Measurements from ENCODE around the gene OR52L1. TPM values are rescaled to one million over a fixed set of nuclear protein-coding genes. Genes with fewer than 3 reads are reported as not detected.

Gene OR52L1
- total RNA-seq, 1 experiment from 2014 or later = not detected

GRCh38 chr11:6025056-6025455 lies 38.3 kb upstream of the OR52L1 start:
- intact Hi-C loops (cut with micrococcal nuclease; ENCODE audit: unreplicated experiment) = no loop called here
- ChIA-PET CTCF (no interaction called here), POLR2A (ENCODE audit: low non-redundant PET) (interaction anchor here (0.6 kb wide), 1 partner anchor 621 kb away, joined by 13 read pairs; no protein-coding TSS in a partner anchor)
- no peak overlapping the region for H3K4me3 ChIP-seq (ENCODE audit: low read depth, low read length, poor library complexity, severe bottlenecking)
- DNase-seq (ENCODE audit: low spot score) = no peak
- no TSS peak for BruUV-seq (replicated peaks)
- H3K4me1 ChIP-seq (ENCODE audit: insufficient read depth, low read length, poor library complexity, severe bottlenecking) = no peaks in the 10 kb centered on the region
- no peak overlapping the region for H3K27ac ChIP-seq (ENCODE audit: low read depth, low read length, poor library complexity, severe bottlenecking)
- no peaks in the 10 kb centered on the region for H3K27me3 ChIP-seq (replicated peaks; ENCODE audit: insufficient read depth, low read depth, low read length, poor library complexity)
- H3K36me3 ChIP-seq (ENCODE audit: insufficient read depth, low read length, poor library complexity, severe bottlenecking) = no peaks in the 10 kb centered on the region
- no peaks in the 10 kb centered on the region for H3K9me3 ChIP-seq (ENCODE audit: low read depth, low read length, poor library complexity, severe bottlenecking)
- no peak for TF ChIP-seq CTCF (conservative IDR thresholded peaks at IDR 0.05; ENCODE audit: low read depth, low read length)
- no peak for TF ChIP-seq EZH2 (IDR thresholded peaks at IDR 0.05; ENCODE audit: borderline replicate concordance, low read depth, low read length, poor library complexity, severe bottlenecking)

GRCh38 chr11:6022956-6023355 lies 36.2 kb upstream of the OR52L1 start:
- no TSS peak for BruUV-seq (replicated peaks)
- H3K4me1 ChIP-seq (ENCODE audit: insufficient read depth, low read length, poor library complexity, severe bottlenecking) = no peaks in the 10 kb centered on the region
- no peaks in the 10 kb centered on the region for H3K36me3 ChIP-seq (ENCODE audit: insufficient read depth, low read length, poor library complexity, severe bottlenecking)
- H3K4me3 ChIP-seq (ENCODE audit: low read depth, low read length, poor library complexity, severe bottlenecking) = no peak overlapping the region
- ChIA-PET CTCF (interaction anchor here (1.4 kb wide), 1 partner anchor 340 kb away, joined by 11 read pairs; no protein-coding TSS in a partner anchor), POLR2A (ENCODE audit: low non-redundant PET) (no interaction called here)
- H3K27ac ChIP-seq (ENCODE audit: low read depth, low read length, poor library complexity, severe bottlenecking) = no peak overlapping the region
- peaks cover 5% of the 10 kb centered on the region for H3K27me3 ChIP-seq (replicated peaks; ENCODE audit: insufficient read depth, low read depth, low read length, poor library complexity)
- TF ChIP-seq CTCF (conservative IDR thresholded peaks at IDR 0.05; ENCODE audit: low read depth, low read length) (peak; percentile 58), EZH2 (IDR thresholded peaks at IDR 0.05; ENCODE audit: borderline replicate concordance, low read depth, low read length, poor library complexity, severe bottlenecking) (no peak)
- intact Hi-C loops (cut with micrococcal nuclease; ENCODE audit: unreplicated experiment) = loop anchor here (2.0 kb wide), 1 partner anchor 340 kb away; no protein-coding TSS in a partner anchor
- DNase-seq (ENCODE audit: low spot score) = peak; percentile 40
- H3K9me3 ChIP-seq (ENCODE audit: low read depth, low read length, poor library complexity, severe bottlenecking) = no peaks in the 10 kb centered on the region

GRCh38 chr11:6013042-6013441 lies 26.3 kb upstream of the OR52L1 start:
- Histone ChIP-seq H3K36me3 (ENCODE audit: insufficient read depth, low read length, poor library complexity, severe bottlenecking) (no peaks in the 10 kb centered on the region), H3K4me3 (ENCODE audit: low read depth, low read length, poor library complexity, severe bottlenecking) (no peak overlapping the region), H3K4me1 (ENCODE audit: insufficient read depth, low read length, poor library complexity, severe bottlenecking) (no peaks in the 10 kb centered on the region), H3K9me3 (ENCODE audit: low read depth, low read length, poor library complexity, severe bottlenecking) (no peaks in the 10 kb centered on the region), H3K27ac (ENCODE audit: low read depth, low read length, poor library complexity, severe bottlenecking) (no peak overlapping the region), H3K27me3 (replicated peaks; ENCODE audit: insufficient read depth, low read depth, low read length, poor library complexity) (peaks cover 12% of the 10 kb centered on the region)
- ChIA-PET CTCF (no interaction called here), POLR2A (ENCODE audit: low non-redundant PET) (no interaction called here)
- intact Hi-C loops (cut with micrococcal nuclease; ENCODE audit: unreplicated experiment) = no loop called here
- BruUV-seq (replicated peaks) = no TSS peak
- DNase-seq (ENCODE audit: low spot score) = no peak
- TF ChIP-seq CTCF (conservative IDR thresholded peaks at IDR 0.05; ENCODE audit: low read depth, low read length) = no peak
- no peak for TF ChIP-seq EZH2 (IDR thresholded peaks at IDR 0.05; ENCODE audit: borderline replicate concordance, low read depth, low read length, poor library complexity, severe bottlenecking)
